BE2C (cell line): ENCODE measurements around the gene GPR108.
"Not testable (repeated sequence)": the region's sequence is repeated elsewhere in the genome, so short reads cannot be mapped to it uniquely, and the experiment has no call there.

ENCODE experiments used
- DNase-seq: peaks from one replicate; pipeline ENCODE4 v3.0.0-alpha.2; 2020
- H3K27me3 ChIP-seq: fragments of 250-450 bp; sonication (Bioruptor Pico); 2 replicates; pipeline ENCODE4 v1.5.1; 2020; ENCODE audit warnings: mild to moderate bottlenecking
- H3K36me3 ChIP-seq: fragments of 250-450 bp; sonication (Bioruptor Pico); 2 replicates; pipeline ENCODE4 v1.5.1; 2020; ENCODE audit warnings: mild to moderate bottlenecking
- H3K4me1 ChIP-seq: fragments of 250-450 bp; sonication (Bioruptor Pico); 2 replicates; pipeline ENCODE4 v1.5.1; 2020
- H3K4me3 ChIP-seq: 2 replicates; pipeline ENCODE4 v1.5.1; 2011; ENCODE audit warnings: low read depth, low read length
- H3K9me3 ChIP-seq: fragments of 250-450 bp; sonication (Bioruptor Pico); 2 replicates; pipeline ENCODE4 v1.5.1; 2020
- CTCF ChIP-seq: IDR thresholded peaks from 2 replicates; pipeline ENCODE4 v1.5.1; 2012; ENCODE audit warnings: mild to moderate bottlenecking, low read depth, low read length

GPR108 gene

GRCh38 chr19:6752256-6753177 is 15.1 kb upstream of the GPR108 start:
- no peak for TF ChIP-seq CTCF
- H3K4me1 ChIP-seq: no peaks in the 10 kb centered on the region
- H3K9me3 ChIP-seq: no peaks in the 10 kb centered on the region; the same call in 1 of the 2 replicates
- no peaks in the 10 kb centered on the region for H3K27me3 ChIP-seq
- H3K36me3 ChIP-seq: no peaks in the 10 kb centered on the region
- H3K4me3 ChIP-seq: peak overlapping the region; percentile 49; the same call in 1 of the 2 replicates
- DNase-seq: no peak

GRCh38 chr19:6751189-6751588 is 13.8 kb upstream of the GPR108 start:
- Histone ChIP-seq H3K27me3 (no peaks in the 10 kb centered on the region), H3K36me3 (no peaks in the 10 kb centered on the region), H3K9me3 (no peaks in the 10 kb centered on the region; the same call in 1 of the 2 replicates), H3K4me1 (no peaks in the 10 kb centered on the region), H3K4me3 (no peak overlapping the region)
- no peak for DNase-seq
- TF ChIP-seq CTCF: no peak

- H3K9me3 ChIP-seq: no peaks in the 10 kb centered on the region; the same call in 1 of the 2 replicates
- no peaks in the 10 kb centered on the region for H3K36me3 ChIP-seq
- DNase-seq: no peak
- no peak overlapping the region for H3K4me3 ChIP-seq
- H3K27me3 ChIP-seq: no peaks in the 10 kb centered on the region
- H3K4me1 ChIP-seq: peaks cover 5% of the 10 kb centered on the region
- TF ChIP-seq CTCF: no peak
These were observed 12.7 kb upstream of the GPR108 start for GRCh38 chr19:6750062-6750461.

- not testable (repeated sequence) for DNase-seq, H3K4me3 ChIP-seq, H3K9me3 ChIP-seq, H3K4me1 ChIP-seq, H3K27me3 ChIP-seq, H3K36me3 ChIP-seq
These were observed 11.2 kb upstream of the GPR108 start for GRCh38 chr19:6748543-6748942.

- Histone ChIP-seq H3K36me3 (no peaks in the 10 kb centered on the region), H3K4me1 (peaks cover 10% of the 10 kb centered on the region), H3K9me3 (no peaks in the 10 kb centered on the region; the same call in 1 of the 2 replicates), H3K27me3 (no peaks in the 10 kb centered on the region), H3K4me3 (no peak overlapping the region)
- no peak for DNase-seq
- no peak for TF ChIP-seq CTCF
These were observed 8.6 kb upstream of the GPR108 start for GRCh38 chr19:6745965-6746364.

- DNase-seq: peak; percentile 76
- TF ChIP-seq CTCF: no peak
- Histone ChIP-seq H3K4me1 (peaks cover 10% of the 10 kb centered on the region), H3K27me3 (no peaks in the 10 kb centered on the region), H3K9me3 (no peaks in the 10 kb centered on the region; the same call in 1 of the 2 replicates), H3K36me3 (no peaks in the 10 kb centered on the region), H3K4me3 (no peak overlapping the region)
These were observed 7.3 kb upstream of the GPR108 start for GRCh38 chr19:6744381-6745301.
